PC-9 (cell line): Measurements from ENCODE around the gene CYGB.

ENCODE experiments used
- CTCF ChIP-seq: fragments of 200-600 bp; sonication (generic); conservative IDR thresholded peaks from 2 replicates; pipeline ENCODE4 v1.6.1; 2017; ENCODE audit warnings: mixed run types, antibody characterized with exemption, mild to moderate bottlenecking, moderate library complexity
- EZH2 ChIP-seq: fragments of 200-600 bp; sonication (generic); IDR thresholded peaks from 2 replicates; pipeline ENCODE4 v1.8.0; 2017; ENCODE audit warnings: antibody characterized with exemption, low read depth

GRCh38 chr17:76578376-76578775 lies 40.9 kb upstream of the CYGB start:
- TF ChIP-seq CTCF (no peak), EZH2 (no peak)
